Spleen (tissue), 11 donors: ENCODE results near the gene PPP1R16B. TPM values are rescaled to one million over a fixed set of nuclear protein-coding genes. Genes with fewer than 3 reads are reported as not detected.

ENCODE experiments used
- DNase-seq: peaks from one replicate; pipeline ENCODE4 v3.0.0-alpha.2; 2020
- H3K27ac ChIP-seq, 8 donors: fragments of 200-600 bp; sonication (generic) in 7 of 8; 1 replicate in 4 of 8; 2 replicates in 4 of 8; pipeline versions ENCODE4 v1.5.0 to v1.8.0; 2016 to 2021; ENCODE audit warnings: inconsistent platforms in 4 of 8, mild to moderate bottlenecking in 4 of 8, moderate library complexity in 1 of 8
- H3K27me3 ChIP-seq, 7 donors: fragments of 200-600 bp; sonication (generic) in 6 of 7; replicated peaks in 1 of 7; 1 replicate in 4 of 7; 2 replicates in 3 of 7; pipeline versions ENCODE4 v1.5.0 to v1.8.0; 2016 to 2021; ENCODE audit warnings: inconsistent platforms in 3 of 7, mild to moderate bottlenecking in 1 of 7
- H3K36me3 ChIP-seq, 6 donors: fragments of 200-600 bp; sonication (generic) in 5 of 6; 1 replicate in 4 of 6; 2 replicates in 2 of 6; pipeline versions ENCODE4 v1.5.0 to v1.8.0; 2016 to 2021; ENCODE audit warnings: inconsistent platforms in 2 of 6
- H3K4me1 ChIP-seq, 6 donors: fragments of 200-600 bp; sonication (generic) in 5 of 6; 1 replicate in 3 of 6; 2 replicates in 3 of 6; pipeline versions ENCODE4 v1.5.0 to v1.8.0; 2016 to 2021; ENCODE audit warnings: inconsistent platforms in 3 of 6
- H3K4me3 ChIP-seq, 8 donors: fragments of 200-600 bp; sonication (generic) in 7 of 8; 1 replicate in 4 of 8; 2 replicates in 4 of 8; pipeline versions ENCODE4 v1.5.0 to v1.8.0; 2016 to 2021; ENCODE audit warnings: inconsistent platforms in 4 of 8, mild to moderate bottlenecking in 4 of 8, moderate library complexity in 2 of 8
- H3K9me3 ChIP-seq, 8 donors: fragments of 200-600 bp; sonication (generic) in 7 of 8; 1 replicate in 4 of 8; 2 replicates in 4 of 8; pipeline versions ENCODE4 v1.5.0 to v1.8.0; 2016 to 2021; ENCODE audit warnings: inconsistent platforms in 4 of 8
- CTCF ChIP-seq, 11 experiments: fragments of 200-600 bp in 7 of 11; fragments of 450-650 bp in 4 of 11; sonication (generic) in 4 of 11; IDR thresholded peaks in 8 of 11; conservative IDR thresholded peaks in 3 of 11; 1 replicate in 7 of 11; 2 replicates in 4 of 11; pipeline versions ENCODE4 v1.4.0 to v1.8.0; 2016 to 2021; ENCODE audit warnings: antibody characterized with exemption in 11 of 11, inconsistent platforms in 4 of 11, mild to moderate bottlenecking in 1 of 11
- POLR2A ChIP-seq, 3 donors: fragments of 450-650 bp; IDR thresholded peaks; one replicate each; pipeline ENCODE4 v1.5.1; 2017; ENCODE audit warnings: antibody characterized with exemption in 3 of 3, mild to moderate bottlenecking in 1 of 3
- POLR2AphosphoS5 ChIP-seq, 3 donors: sonication (generic); formaldehyde crosslinking; IDR thresholded peaks; one replicate each; pipeline ENCODE4 v1.5.1; 2017; ENCODE audit warnings: antibody characterized with exemption in 3 of 3
- WGBS, 5 donors: extraction: QIAGEN DNeasy Blood & Tissue Kit in 3 of 5; methylation state at CpG; one replicate each; pipeline versions ENCODE4 v1.1.5 to v1.1.7; 2013 to 2018; 5-methylcytosine and 5-hydroxymethylcytosine counted together
- intact Hi-C: fragments of 100-400 bp; cut with DNase I; formaldehyde crosslinking; loops from one replicate; pipeline ENCODE4 v1.15.0; 2023; ENCODE audit warnings: low total_unique reads
- polyA plus RNA-seq, 3 donors: library from polyadenylated mRNA; stranded (reverse); fragments of 200-250 nt; gene quantifications; one replicate each; pipeline ENCODE4 v1.2.1, GENCODE V29; 2013
- total RNA-seq, 7 donors: library from RNA; depleted of rRNA in 3 of 7; stranded (reverse); fragments of >200 nt in 3 of 7; fragmentation: NEBNext Ultra II Directional in 4 of 7; extraction: Animal tissue kit (Norgen Biotek cat#: 25700) in 4 of 7; gene quantifications; one replicate each; pipeline versions ENCODE4 v1.1.0 to v1.2.1, GENCODE V29; 2016 to 2021
- donor health status: healthy with polysubstance abuse.
- donor health status: DM: no; HTN: no; CAD: no; lungs with moderate emphysema.
- donor health status: DM: no; HTN: no; CAD: no.
- donor health status: Bipolar disorder and iron deficiency.
- donor health status: healthy.
- donor health status: DM: no; HTN: no; CAD: no.
- donor health status: DM: yes; HTN: yes; CAD: no.

Gene PPP1R16B
- total and polyA plus RNA-seq, 10 donors: 16.0 to 66.0 (median 43.1) TPM

GRCh38 chr20:38787870-38788269 is 17.6 kb upstream of the PPP1R16B start:
- Histone ChIP-seq H3K27ac (no peak overlapping the region), H3K9me3 (no peaks in the 10 kb centered on the region), H3K36me3 (no peaks in the 10 kb centered on the region), H3K4me1 (peaks cover 0 to 6% (median 0%) of the 10 kb centered on the region in 6 donors), H3K27me3 (no peaks in the 10 kb centered on the region), H3K4me3 (no peak overlapping the region)
- no peak for DNase-seq
- 80 to 94% (median 89%) methylated on average over 7 of the region's 7 CpGs for WGBS, 5 donors
- TF ChIP-seq POLR2AphosphoS5 (IDR thresholded peaks at IDR 0.05) (no peak), CTCF (IDR thresholded peaks at IDR 0.05 in 8 of 11, conservative IDR thresholded peaks at IDR 0.05 in 3 of 11) (no peak), POLR2A (IDR thresholded peaks at IDR 0.05) (no peak)
- intact Hi-C loops: no loop called here

- Histone ChIP-seq H3K4me1 (peaks cover 0 to 6% (median 0%) of the 10 kb centered on the region in 6 donors), H3K27ac (no peak overlapping the region), H3K36me3 (no peaks in the 10 kb centered on the region), H3K27me3 (no peaks in the 10 kb centered on the region), H3K4me3 (no peak overlapping the region), H3K9me3 (no peaks in the 10 kb centered on the region)
- DNase-seq: no peak
- 84 to 94% (median 91%) methylated on average over 5 to 7 of the region's 7 CpGs for WGBS, 5 donors
- no peak for TF ChIP-seq CTCF (IDR thresholded peaks at IDR 0.05 in 8 of 11, conservative IDR thresholded peaks at IDR 0.05 in 3 of 11)
- no peak for TF ChIP-seq POLR2A (IDR thresholded peaks at IDR 0.05)
- intact Hi-C loops: no loop called here
These were observed 15.8 kb upstream of the PPP1R16B start for GRCh38 chr20:38789503-38790199.

GRCh38 chr20:38790200-38791053 is 15.1 kb upstream of the PPP1R16B start:
- Histone ChIP-seq H3K9me3 (no peaks in the 10 kb centered on the region), H3K4me3 (no peak overlapping the region), H3K36me3 (no peaks in the 10 kb centered on the region), H3K27ac (no peak overlapping the region), H3K4me1 (peaks cover 0 to 6% (median 0%) of the 10 kb centered on the region in 6 donors), H3K27me3 (no peaks in the 10 kb centered on the region)
- TF ChIP-seq POLR2A (IDR thresholded peaks at IDR 0.05) (no peak), POLR2AphosphoS5 (IDR thresholded peaks at IDR 0.05) (no peak), CTCF (IDR thresholded peaks at IDR 0.05 in 8 of 11, conservative IDR thresholded peaks at IDR 0.05 in 3 of 11) (peak in 9 of 11 experiments; percentile 39 to 85 (median 67))
- no peak for DNase-seq
- WGBS, 5 donors: 47 to 58% (median 48%) methylated on average over 15 to 16 of the region's 16 CpGs
- intact Hi-C loops: no loop called here

GRCh38 chr20:38791291-38791690 is 14.2 kb upstream of the PPP1R16B start:
- DNase-seq: no peak
- H3K27ac ChIP-seq: no peak overlapping the region
- H3K27me3 ChIP-seq: no peaks in the 10 kb centered on the region
- no peaks in the 10 kb centered on the region for H3K36me3 ChIP-seq
- TF ChIP-seq POLR2A (IDR thresholded peaks at IDR 0.05): no peak
- TF ChIP-seq POLR2AphosphoS5 (IDR thresholded peaks at IDR 0.05): no peak
- no peak for TF ChIP-seq CTCF (IDR thresholded peaks at IDR 0.05 in 8 of 11, conservative IDR thresholded peaks at IDR 0.05 in 3 of 11)
- no peak overlapping the region for H3K4me3 ChIP-seq
- intact Hi-C loops: no loop called here
- H3K9me3 ChIP-seq: no peaks in the 10 kb centered on the region
- 64 to 98% (median 78%) methylated on average over 3 of the region's 3 CpGs for WGBS, 5 donors
- peaks cover 0 to 6% (median 0%) of the 10 kb centered on the region in 6 donors for H3K4me1 ChIP-seq
